Upper lobe of left lung (tissue), 6 donors: Measurements from ENCODE around the gene NKG7. TPM values are rescaled to one million over a fixed set of nuclear protein-coding genes. Genes with fewer than 3 reads are reported as not detected.

Source experiments
- ATAC-seq, 2 donors: fragments of 200-7000 bp; cut with Tn5 transposase; one replicate each; pipeline ENCODE4 v1.9.1; 2022; ENCODE audit warnings: mild to moderate bottlenecking in 2 of 2, moderate library complexity in 2 of 2; ENCODE audit not compliant: low FRiP score in 2 of 2
- DNase-seq, 2 donors: peaks; one replicate each; pipeline ENCODE4 v3.0.0-alpha.2; 2019 to 2020
- H3K27ac ChIP-seq, 4 donors: fragments of 200-600 bp; sonication (generic); one replicate each; pipeline ENCODE4 v1.5.1; 2016 to 2019
- H3K27me3 ChIP-seq, 4 donors: fragments of 200-600 bp; sonication (generic); one replicate each; pipeline ENCODE4 v1.5.1; 2017 to 2019
- H3K36me3 ChIP-seq, 4 donors: fragments of 200-600 bp; sonication (generic); one replicate each; pipeline ENCODE4 v1.5.1; 2016 to 2019
- H3K4me1 ChIP-seq, 4 donors: fragments of 200-600 bp; sonication (generic); one replicate each; pipeline ENCODE4 v1.5.1; 2018 to 2019
- H3K4me3 ChIP-seq, 4 donors: fragments of 200-600 bp; sonication (generic); one replicate each; pipeline ENCODE4 v1.5.1; 2017 to 2019; ENCODE audit warnings: mild to moderate bottlenecking in 2 of 4, moderate library complexity in 1 of 4
- H3K9me3 ChIP-seq, 4 donors: fragments of 200-600 bp; sonication (generic); one replicate each; pipeline ENCODE4 v1.5.1; 2018 to 2019
- CTCF ChIP-seq, 6 experiments: fragments of 450-650 bp in 4 of 6; fragments of 200-600 bp in 2 of 6; sonication (generic) in 2 of 6; IDR thresholded peaks; one replicate each; pipeline ENCODE4 v1.5.1; 2016 to 2019; ENCODE audit warnings: antibody characterized with exemption in 6 of 6
- EP300 ChIP-seq, 4 donors: sonication (generic); formaldehyde crosslinking; IDR thresholded peaks; one replicate each; pipeline ENCODE4 v1.5.1; 2017; ENCODE audit warnings: antibody characterized with exemption in 4 of 4, control low read depth in 2 of 4
- POLR2A ChIP-seq, 4 donors: fragments of 450-650 bp; IDR thresholded peaks; one replicate each; pipeline ENCODE4 v1.5.1; 2016 to 2017; ENCODE audit warnings: antibody characterized with exemption in 4 of 4, mild to moderate bottlenecking in 2 of 4
- POLR2AphosphoS5 ChIP-seq, 2 donors: sonication (generic); formaldehyde crosslinking; IDR thresholded peaks; one replicate each; pipeline ENCODE4 v1.5.1; 2017; ENCODE audit warnings: antibody characterized with exemption in 2 of 2
- WGBS, 2 donors: methylation state at CpG; one replicate each; pipeline ENCODE4 v1.1.5; 2017 to 2018; 5-methylcytosine and 5-hydroxymethylcytosine counted together
- total RNA-seq, 6 donors: library from RNA; depleted of rRNA in 4 of 6; stranded (reverse); fragments of >200 nt in 4 of 6; gene quantifications; one replicate each; pipeline versions ENCODE4 v1.1.0 to v1.2.1, GENCODE V29; 2016 to 2021
- donor health status: DM: no; HTN: no; CAD: no; lungs with moderate emphysema.
- donor health status: DM: no; HTN: yes; CAD: no; lungs with severe emphysema.

The NKG7 gene
- total RNA-seq, 6 donors from 2014 or later = 3.4 to 25.8 (median 9.7) TPM

GRCh38 chr19:51326216-51327065 lies 46.0 kb downstream of the NKG7 start:
- ATAC-seq (no peak), DNase-seq (no peak)
- Histone ChIP-seq H3K27ac (no peak overlapping the region), H3K9me3 (peaks cover 0 to 5% (median 1%) of the 10 kb centered on the region in 4 donors), H3K4me3 (no peak overlapping the region), H3K27me3 (peaks cover 0 to 25% (median 11%) of the 10 kb centered on the region in 4 donors), H3K4me1 (peaks cover 7 to 16% (median 13%) of the 10 kb centered on the region in 4 donors), H3K36me3 (no peaks in the 10 kb centered on the region)
- no peak for TF ChIP-seq CTCF (IDR thresholded peaks at IDR 0.05)
- TF ChIP-seq EP300 (IDR thresholded peaks at IDR 0.05) = no peak
- no peak for TF ChIP-seq POLR2AphosphoS5 (IDR thresholded peaks at IDR 0.05)
- TF ChIP-seq POLR2A (IDR thresholded peaks at IDR 0.05) = no peak
- WGBS, 2 donors = 21 to 24% methylated on average over 17 to 36 of the region's 36 CpGs

GRCh38 chr19:51325161-51325976 lies 47.1 kb downstream of the NKG7 start:
- peaks cover 7 to 16% (median 13%) of the 10 kb centered on the region in 4 donors for H3K4me1 ChIP-seq

GRCh38 chr19:51324167-51324481 lies 48.3 kb downstream of the NKG7 start:
- H3K27ac ChIP-seq = no peak overlapping the region
- peaks cover 7 to 16% (median 13%) of the 10 kb centered on the region in 4 donors for H3K4me1 ChIP-seq
- no peak overlapping the region for H3K4me3 ChIP-seq
- 63 to 65% methylated on average over 6 of the region's 6 CpGs for WGBS, 2 donors
- no peaks in the 10 kb centered on the region for H3K36me3 ChIP-seq
- TF ChIP-seq CTCF (IDR thresholded peaks at IDR 0.05) = no peak
- TF ChIP-seq EP300 (IDR thresholded peaks at IDR 0.05) = no peak
- no peak for TF ChIP-seq POLR2A (IDR thresholded peaks at IDR 0.05)
- no peak for TF ChIP-seq POLR2AphosphoS5 (IDR thresholded peaks at IDR 0.05)
- H3K27me3 ChIP-seq = peaks cover 0 to 22% (median 11%) of the 10 kb centered on the region in 4 donors
- no peaks in the 10 kb centered on the region for H3K9me3 ChIP-seq
- DNase-seq (no peak), ATAC-seq (no peak)

More at GRCh38 chr19:51325161-51325976, 47.1 kb downstream of the NKG7 start:
- peaks cover 0 to 25% (median 11%) of the 10 kb centered on the region in 4 donors for H3K27me3 ChIP-seq
- 70 to 71% methylated on average over 24 to 26 of the region's 26 CpGs for WGBS, 2 donors
- H3K9me3 ChIP-seq = no peaks in the 10 kb centered on the region
- H3K27ac ChIP-seq = no peak overlapping the region
- TF ChIP-seq EP300 (IDR thresholded peaks at IDR 0.05) (no peak), POLR2AphosphoS5 (IDR thresholded peaks at IDR 0.05) (no peak), CTCF (IDR thresholded peaks at IDR 0.05) (no peak), POLR2A (IDR thresholded peaks at IDR 0.05) (no peak)
- H3K4me3 ChIP-seq = no peak overlapping the region
- DNase-seq (no peak), ATAC-seq (no peak)
- H3K36me3 ChIP-seq = no peaks in the 10 kb centered on the region

DNA sequence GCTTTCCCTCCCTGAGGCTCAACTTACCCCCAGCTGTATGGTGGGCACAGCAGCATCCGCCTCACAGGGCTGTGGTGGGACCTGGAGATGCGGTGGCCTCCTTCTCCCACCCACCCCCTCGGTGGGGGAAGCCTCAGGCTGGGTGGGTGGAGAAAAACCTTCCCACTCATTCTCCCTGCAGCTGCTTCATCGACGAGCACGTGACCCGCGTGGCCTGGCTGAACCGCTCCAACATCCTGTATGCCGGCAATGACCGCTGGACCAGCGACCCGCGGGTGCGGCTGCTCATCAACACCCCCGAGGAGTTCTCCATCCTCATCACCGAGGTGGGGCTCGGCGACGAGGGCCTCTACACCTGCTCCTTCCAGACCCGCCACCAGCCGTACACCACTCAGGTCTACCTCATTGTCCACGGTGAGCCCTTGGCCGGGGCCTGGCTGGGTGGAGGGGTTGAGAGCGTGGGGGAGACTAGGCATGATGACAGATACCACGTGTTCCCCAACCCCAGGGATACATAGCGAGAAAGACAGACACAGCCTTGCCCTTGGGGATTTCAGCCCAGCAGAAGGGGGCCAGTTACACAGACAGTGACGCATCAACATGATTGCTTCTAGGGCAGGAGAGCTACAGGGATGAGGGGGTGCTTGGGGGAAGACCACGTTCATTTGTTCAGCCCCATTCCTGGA lies 48.8 kb downstream of the NKG7 start:
- Histone ChIP-seq H3K36me3 (no peaks in the 10 kb centered on the region), H3K27me3 (peaks cover 0 to 22% (median 11%) of the 10 kb centered on the region in 4 donors), H3K4me3 (no peak overlapping the region), H3K4me1 (peaks cover 7 to 16% (median 13%) of the 10 kb centered on the region in 4 donors), H3K9me3 (no peaks in the 10 kb centered on the region), H3K27ac (no peak overlapping the region)
- TF ChIP-seq POLR2A (IDR thresholded peaks at IDR 0.05) (no peak), CTCF (IDR thresholded peaks at IDR 0.05) (no peak), POLR2AphosphoS5 (IDR thresholded peaks at IDR 0.05) (no peak), EP300 (IDR thresholded peaks at IDR 0.05) (no peak)
- ATAC-seq (no peak), DNase-seq (peak in 1 of 2 donors; percentile 81)
- WGBS, 2 donors = 80 to 81% methylated on average over 21 to 23 of the region's 29 CpGs
